ENCODE data around the gene STEAP4.

Gene STEAP4

GRCh38 chr7:88293866-88294265 is 12.8 kb downstream of the STEAP4 start:
- no peak overlapping the region for H3K4me3 ChIP-seq
- no peaks in the 10 kb centered on the region for H3K36me3 ChIP-seq
- no peak for DNase-seq
- H3K4me1 ChIP-seq: no peaks in the 10 kb centered on the region
- no peak for TF ChIP-seq CTCF (IDR thresholded peaks at IDR 0.05)
- intact Hi-C loops (cut with DNase I; ENCODE audit: low total_unique reads): no loop called here
- H3K27ac ChIP-seq: no peak overlapping the region
- H3K27me3 ChIP-seq: no peaks in the 10 kb centered on the region
- H3K9me3 ChIP-seq: no peaks in the 10 kb centered on the region

GRCh38 chr7:88291398-88292173 is 15.1 kb downstream of the STEAP4 start:
- Histone ChIP-seq H3K27me3 (no peaks in the 10 kb centered on the region), H3K4me1 (no peaks in the 10 kb centered on the region), H3K27ac (no peak overlapping the region), H3K4me3 (no peak overlapping the region), H3K9me3 (no peaks in the 10 kb centered on the region), H3K36me3 (no peaks in the 10 kb centered on the region)
- DNase-seq: no peak
- intact Hi-C loops (cut with DNase I; ENCODE audit: low total_unique reads): no loop called here
- no peak for TF ChIP-seq CTCF (IDR thresholded peaks at IDR 0.05)

GRCh38 chr7:88290491-88290890 is 16.2 kb downstream of the STEAP4 start:
- Histone ChIP-seq H3K4me3 (no peak overlapping the region), H3K36me3 (no peaks in the 10 kb centered on the region), H3K27ac (no peak overlapping the region), H3K27me3 (no peaks in the 10 kb centered on the region), H3K9me3 (no peaks in the 10 kb centered on the region), H3K4me1 (no peaks in the 10 kb centered on the region)
- TF ChIP-seq CTCF (IDR thresholded peaks at IDR 0.05): no peak
- intact Hi-C loops (cut with DNase I; ENCODE audit: low total_unique reads): no loop called here
- no peak for DNase-seq

- H3K9me3 ChIP-seq: no peaks in the 10 kb centered on the region
- no peaks in the 10 kb centered on the region for H3K36me3 ChIP-seq
- no peaks in the 10 kb centered on the region for H3K27me3 ChIP-seq
- no peak overlapping the region for H3K27ac ChIP-seq
- no peak for DNase-seq
- H3K4me3 ChIP-seq: no peak overlapping the region
- no peak for TF ChIP-seq CTCF (IDR thresholded peaks at IDR 0.05)
- H3K4me1 ChIP-seq: no peaks in the 10 kb centered on the region
- intact Hi-C loops (cut with DNase I; ENCODE audit: low total_unique reads): no loop called here
These were observed 17.1 kb downstream of the STEAP4 start for GRCh38 chr7:88289564-88290025.

- TF ChIP-seq CTCF (IDR thresholded peaks at IDR 0.05): no peak
- H3K4me1 ChIP-seq: no peaks in the 10 kb centered on the region
- intact Hi-C loops (cut with DNase I; ENCODE audit: low total_unique reads): no loop called here
- H3K36me3 ChIP-seq: no peaks in the 10 kb centered on the region
- no peaks in the 10 kb centered on the region for H3K9me3 ChIP-seq
- DNase-seq: no peak
- no peak overlapping the region for H3K27ac ChIP-seq
- H3K4me3 ChIP-seq: no peak overlapping the region
- no peaks in the 10 kb centered on the region for H3K27me3 ChIP-seq
These were observed 24.9 kb downstream of the STEAP4 start for GRCh38 chr7:88281749-88282148.
